Neuronal stem cell (in vitro differentiated cells): ENCODE data around the gene TM4SF1.

Experiments
- DNase-seq: peaks from one replicate; pipeline ENCODE4 v3.0.0-alpha.2; 2013; ENCODE audit warnings: low spot score
- H2AFZ ChIP-seq: one replicate; pipeline ENCODE4 v1.6.1; 2013; ENCODE audit warnings: mild to moderate bottlenecking, low read length, inconsistent platforms
- H2AK5ac ChIP-seq: 2 replicates; pipeline ENCODE4 v1.6.1; 2013; ENCODE audit warnings: low read depth, mild to moderate bottlenecking, inconsistent platforms, low read length, moderate library complexity, mixed read lengths
- H2BK120ac ChIP-seq: 2 replicates; pipeline ENCODE4 v1.6.1; 2013; ENCODE audit warnings: low read depth, mild to moderate bottlenecking, inconsistent platforms, low read length, moderate library complexity, mixed read lengths
- H2BK12ac ChIP-seq: one replicate; pipeline ENCODE4 v1.6.1; 2013; ENCODE audit warnings: low read length, inconsistent platforms
- H2BK15ac ChIP-seq: 2 replicates; pipeline ENCODE4 v1.6.1; 2013; ENCODE audit warnings: mild to moderate bottlenecking, low read length, inconsistent platforms, mixed read lengths
- H2BK5ac ChIP-seq: one replicate; pipeline ENCODE4 v1.6.1; 2013; ENCODE audit warnings: inconsistent platforms, mild to moderate bottlenecking, low read length, moderate library complexity
- H3K14ac ChIP-seq: one replicate; pipeline ENCODE4 v1.6.1; 2013; ENCODE audit warnings: low read length, inconsistent platforms
- H3K18ac ChIP-seq: 2 replicates; pipeline ENCODE4 v1.6.1; 2013; ENCODE audit warnings: low read length, inconsistent platforms
- H3K23ac ChIP-seq: 2 replicates; pipeline ENCODE4 v1.6.1; 2013; ENCODE audit warnings: low read depth, mild to moderate bottlenecking, mixed read lengths, low read length, inconsistent platforms; ENCODE audit not compliant: poor library complexity
- H3K27ac ChIP-seq: replicated peaks from 3 replicates; pipeline ENCODE4 v1.5.1; 2013; ENCODE audit warnings: low read length, inconsistent platforms
- H3K27me3 ChIP-seq, 3 experiments: 2 replicates each; pipeline ENCODE4 v1.6.1; 2013; ENCODE audit warnings: low read length in 3 of 3, mild to moderate bottlenecking in 2 of 3, inconsistent platforms in 1 of 3, low read depth in 1 of 3, mixed read lengths in 1 of 3, moderate library complexity in 1 of 3; ENCODE audit not compliant: control insufficient read depth in 3 of 3, insufficient read depth in 3 of 3
- H3K36me3 ChIP-seq, 2 donors: replicated peaks in 1 of 2; 2 replicates each; pipeline ENCODE4 v1.6.1; 2013; ENCODE audit warnings: low read length in 2 of 2; ENCODE audit not compliant: control insufficient read depth in 2 of 2, insufficient read depth in 2 of 2
- H3K4ac ChIP-seq: 2 replicates; pipeline ENCODE4 v1.6.1; 2013; ENCODE audit warnings: inconsistent platforms, mild to moderate bottlenecking, low read length, moderate library complexity
- H3K4me1 ChIP-seq, 2 donors: 1 replicate in 1 of 2; 2 replicates in 1 of 2; pipeline ENCODE4 v1.6.1; 2013; ENCODE audit warnings: low read length in 2 of 2, low read depth in 1 of 2; ENCODE audit not compliant: control insufficient read depth in 2 of 2, insufficient read depth in 1 of 2
- H3K4me2 ChIP-seq: one replicate; pipeline ENCODE4 v1.6.1; 2013; ENCODE audit warnings: mild to moderate bottlenecking, low read length, inconsistent platforms; ENCODE audit not compliant: insufficient read depth, poor library complexity, severe bottlenecking
- H3K4me3 ChIP-seq, 2 donors: 2 replicates each; pipeline ENCODE4 v1.5.1; 2013; ENCODE audit warnings: low read length in 2 of 2, mild to moderate bottlenecking in 2 of 2, inconsistent platforms in 1 of 2, moderate library complexity in 1 of 2
- H3K79me1 ChIP-seq: one replicate; pipeline ENCODE4 v1.6.1; 2013; ENCODE audit warnings: low read depth, mild to moderate bottlenecking, inconsistent platforms, low read length, moderate library complexity
- H3K9ac ChIP-seq: one replicate; pipeline ENCODE4 v1.6.1; 2013; ENCODE audit warnings: mild to moderate bottlenecking, low read depth, low read length, inconsistent platforms; ENCODE audit not compliant: poor library complexity
- H3K9me3 ChIP-seq, 2 donors: replicated peaks in 1 of 2; 2 replicates each; pipeline versions ENCODE3 to v1.6.1; 2013; ENCODE audit warnings: low read length in 2 of 2, mild to moderate bottlenecking in 2 of 2, inconsistent platforms in 1 of 2, low read depth in 1 of 2, mixed read lengths in 1 of 2, moderate library complexity in 1 of 2; ENCODE audit not compliant: control insufficient read depth in 2 of 2, insufficient read depth in 1 of 2
- H4K8ac ChIP-seq: one replicate; pipeline ENCODE4 v1.6.1; 2013; ENCODE audit warnings: low read depth, mild to moderate bottlenecking, inconsistent platforms, low read length, moderate library complexity
- H4K91ac ChIP-seq: one replicate; pipeline ENCODE4 v1.6.1; 2013; ENCODE audit warnings: low read length, low read depth, mild to moderate bottlenecking, inconsistent platforms; ENCODE audit not compliant: poor library complexity
- WGBS, 2 donors: extraction: QIAGEN DNeasy Blood & Tissue Kit; methylation state at CpG; one replicate each; pipeline ENCODE4 v1.1.7; 2013; ENCODE audit warnings: missing lambda C conversion rate in 2 of 2, mixed read lengths in 1 of 2; ENCODE audit not compliant: insufficient read length in 2 of 2, insufficient replicate concordance in 1 of 2; ENCODE audit errors: extremely low coverage in 2 of 2; 5-methylcytosine and 5-hydroxymethylcytosine counted together

Gene TM4SF1

DNA sequence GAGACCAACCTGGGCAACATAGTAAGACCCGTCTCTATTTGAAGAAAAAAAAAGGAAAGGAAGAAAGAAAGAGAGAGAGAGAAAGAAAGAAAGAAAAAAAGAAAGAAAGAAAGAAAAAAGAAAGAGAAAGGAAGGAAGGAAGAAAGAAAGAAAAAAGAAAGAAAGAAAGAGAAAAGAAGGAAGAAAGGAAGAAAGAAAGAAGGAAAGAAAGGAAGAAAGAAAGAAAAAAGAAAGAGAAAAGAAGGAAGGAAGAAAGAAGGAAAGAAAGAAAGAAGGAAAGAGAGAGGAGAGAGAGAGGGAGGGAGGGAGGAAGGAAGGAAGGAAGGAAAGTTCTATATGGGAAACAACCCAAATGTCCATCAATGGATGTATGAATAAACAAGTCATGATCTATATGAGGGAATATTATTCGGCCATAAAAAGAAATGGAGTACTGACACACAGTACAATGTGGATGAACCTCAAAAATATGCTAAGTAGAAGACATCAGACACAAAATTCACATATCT is 28.8 kb upstream of the TM4SF1 start:
- Histone ChIP-seq H3K4ac (no peak overlapping the region), H2BK5ac (no peak overlapping the region), H3K18ac (no peak overlapping the region), H3K36me3 (no peaks in the 10 kb centered on the region), H2BK12ac (no peak overlapping the region), H3K9ac (no peak overlapping the region), H2BK120ac (no peak overlapping the region), H3K4me1 (no peaks in the 10 kb centered on the region), H3K79me1 (no peaks in the 10 kb centered on the region), H3K14ac (no peak overlapping the region), H3K23ac (no peak overlapping the region), H3K27ac (no peak overlapping the region), H2AK5ac (no peak overlapping the region), H2BK15ac (no peak overlapping the region), H3K4me3 (no peak overlapping the region), H3K27me3 (peaks cover 0 to 6% (median 0%) of the 10 kb centered on the region in 3 experiments), H4K8ac (no peak overlapping the region), H3K4me2 (no peak overlapping the region), H4K91ac (no peak overlapping the region), H2AFZ (no peak overlapping the region), H3K9me3 (no peaks in the 10 kb centered on the region)
- WGBS, 2 donors = no CpG with 5 or more reads among the region's 2 CpGs
- DNase-seq = no peak

DNA sequence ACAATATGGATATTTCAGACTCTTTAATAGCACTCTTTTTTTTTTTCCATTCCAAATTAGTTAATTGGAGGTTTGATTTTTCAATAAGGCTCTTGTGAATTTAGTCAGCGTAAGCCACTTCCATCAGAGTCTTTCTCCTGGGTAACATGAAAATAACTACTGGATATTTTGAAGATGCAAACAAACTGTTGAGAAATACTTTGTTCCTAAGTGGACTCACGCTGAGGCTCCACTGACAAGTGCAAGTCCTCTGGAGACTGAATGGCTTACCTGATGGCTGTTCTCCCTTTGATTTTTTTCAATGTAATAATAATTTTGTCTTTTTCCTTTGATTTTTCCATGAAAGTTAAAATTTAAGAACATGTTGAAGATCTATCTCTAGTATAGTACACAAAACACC is 26.0 kb upstream of the TM4SF1 start:
- Histone ChIP-seq H3K23ac (no peak overlapping the region), H3K27me3 (no peaks in the 10 kb centered on the region), H3K4me2 (no peak overlapping the region), H2BK5ac (no peak overlapping the region), H4K91ac (no peak overlapping the region), H3K18ac (no peak overlapping the region), H2BK12ac (no peak overlapping the region), H2BK120ac (no peak overlapping the region), H2BK15ac (no peak overlapping the region), H2AFZ (no peak overlapping the region), H3K4ac (no peak overlapping the region), H3K27ac (no peak overlapping the region), H3K79me1 (no peaks in the 10 kb centered on the region), H3K14ac (no peak overlapping the region), H3K9me3 (no peaks in the 10 kb centered on the region), H2AK5ac (no peak overlapping the region), H3K9ac (no peak overlapping the region), H3K4me1 (no peaks in the 10 kb centered on the region), H3K4me3 (no peak overlapping the region), H3K36me3 (no peaks in the 10 kb centered on the region), H4K8ac (no peak overlapping the region)
- no CpG with 5 or more reads among the region's 2 CpGs for WGBS, 2 donors
- DNase-seq = no peak

DNA sequence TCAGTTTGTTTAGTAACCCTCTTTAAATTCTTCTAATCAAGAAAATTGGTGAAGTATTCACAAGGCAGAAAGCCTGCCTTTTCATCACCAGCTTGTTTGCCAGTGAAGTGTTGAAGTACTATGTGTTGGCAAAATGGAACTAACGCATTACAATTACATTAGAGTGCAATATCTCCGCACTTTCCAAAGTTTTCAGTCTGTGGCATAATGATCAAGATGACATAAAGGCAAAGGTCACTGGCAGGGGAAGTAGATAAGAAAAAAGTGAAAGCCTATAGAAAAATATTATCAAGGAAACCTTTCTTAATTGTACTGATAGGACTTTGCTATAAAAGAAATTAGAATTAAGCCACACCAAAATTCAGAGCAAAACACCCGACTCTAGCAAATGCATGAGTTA is 25.0 kb upstream of the TM4SF1 start:
- Histone ChIP-seq H3K18ac (no peak overlapping the region), H3K27ac (no peak overlapping the region), H3K79me1 (no peaks in the 10 kb centered on the region), H3K4ac (no peak overlapping the region), H3K9me3 (no peaks in the 10 kb centered on the region), H3K4me1 (no peaks in the 10 kb centered on the region), H3K9ac (no peak overlapping the region), H3K4me2 (no peak overlapping the region), H2AFZ (no peak overlapping the region), H4K8ac (no peak overlapping the region), H3K14ac (no peak overlapping the region), H2AK5ac (no peak overlapping the region), H3K4me3 (no peak overlapping the region), H4K91ac (no peak overlapping the region), H2BK12ac (no peak overlapping the region), H3K36me3 (no peaks in the 10 kb centered on the region), H2BK120ac (no peak overlapping the region), H2BK15ac (no peak overlapping the region), H3K27me3 (no peaks in the 10 kb centered on the region), H3K23ac (no peak overlapping the region), H2BK5ac (no peak overlapping the region)
- DNase-seq = no peak
- no CpG with 5 or more reads among the region's 3 CpGs for WGBS, 2 donors

DNA sequence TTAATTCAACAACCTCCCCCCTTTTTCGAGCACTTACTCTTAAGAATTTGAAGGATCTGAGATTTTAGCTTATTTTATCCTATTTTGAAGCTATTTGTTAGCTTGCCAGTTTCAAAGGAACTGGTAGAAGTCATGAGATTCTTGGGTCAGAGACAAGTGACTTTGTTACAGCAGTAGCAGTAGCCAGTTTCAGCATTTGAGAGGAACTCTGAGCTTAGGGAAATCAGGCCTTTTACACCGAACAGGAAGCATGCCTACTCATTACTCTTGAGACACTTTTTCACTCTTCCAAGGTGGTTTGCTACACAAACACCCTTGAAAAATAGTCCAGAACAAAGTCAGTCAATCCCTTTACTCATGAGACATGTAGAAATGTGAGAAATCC is 24.5 kb upstream of the TM4SF1 start:
- Histone ChIP-seq H3K27ac (no peak overlapping the region), H3K4me1 (no peaks in the 10 kb centered on the region), H3K79me1 (no peaks in the 10 kb centered on the region), H2AFZ (no peak overlapping the region), H2BK12ac (no peak overlapping the region), H2BK5ac (no peak overlapping the region), H3K4me2 (no peak overlapping the region), H3K4ac (no peak overlapping the region), H3K23ac (no peak overlapping the region), H3K18ac (no peak overlapping the region), H2BK120ac (no peak overlapping the region), H3K36me3 (no peaks in the 10 kb centered on the region), H4K8ac (no peak overlapping the region), H2BK15ac (no peak overlapping the region), H3K9ac (no peak overlapping the region), H3K4me3 (no peak overlapping the region), H4K91ac (no peak overlapping the region), H3K9me3 (no peaks in the 10 kb centered on the region), H3K14ac (no peak overlapping the region), H2AK5ac (no peak overlapping the region), H3K27me3 (no peaks in the 10 kb centered on the region)
- WGBS, 2 donors = no CpG with 5 or more reads among the region's 2 CpGs
- no peak for DNase-seq
